Lung (tissue), 12 donors: ENCODE results near the gene CD300A. TPM values are rescaled to one million over a fixed set of nuclear protein-coding genes. Genes with fewer than 3 reads are reported as not detected.
A peak's percentile ranks its signal among the peaks of the same experiment; 100 is the strongest.

Source experiments
- ATAC-seq: fragments of 200-7000 bp; cut with Tn5 transposase; one replicate; pipeline ENCODE4 v1.9.1; 2020; ENCODE audit warnings: moderate number of reproducible peaks; ENCODE audit not compliant: insufficient read depth, low FRiP score
- DNase-seq, 3 donors: peaks; one replicate each; pipeline ENCODE4 v3.0.0-alpha.2; 2013 to 2017
- H3K27ac ChIP-seq, 2 donors: one replicate each; pipeline ENCODE4 v1.5.1; 2013; ENCODE audit warnings: mild to moderate bottlenecking in 2 of 2, moderate library complexity in 2 of 2, control low read depth in 1 of 2, inconsistent platforms in 1 of 2, low read depth in 1 of 2, low read length in 1 of 2
- H3K27me3 ChIP-seq, 3 donors: one replicate each; pipeline ENCODE4 v1.5.1; 2013; ENCODE audit warnings: low read length in 2 of 3; ENCODE audit not compliant: control insufficient read depth in 3 of 3, insufficient read depth in 3 of 3
- H3K36me3 ChIP-seq, 4 donors: one replicate each; pipeline ENCODE4 v1.5.1; 2013; ENCODE audit warnings: low read length in 4 of 4, mild to moderate bottlenecking in 1 of 4, moderate library complexity in 1 of 4; ENCODE audit not compliant: control insufficient read depth in 4 of 4, insufficient read depth in 4 of 4
- H3K4me1 ChIP-seq, 5 donors: one replicate each; pipeline ENCODE4 v1.5.1; 2013; ENCODE audit warnings: low read length in 5 of 5, mild to moderate bottlenecking in 2 of 5, moderate library complexity in 1 of 5; ENCODE audit not compliant: control insufficient read depth in 5 of 5, insufficient read depth in 5 of 5
- H3K4me3 ChIP-seq: one replicate; pipeline ENCODE4 v1.5.1; 2013; ENCODE audit warnings: mild to moderate bottlenecking, control low read depth, moderate library complexity
- H3K9ac ChIP-seq, 2 donors: one replicate each; pipeline ENCODE4 v1.5.1; 2013; ENCODE audit warnings: low read length in 2 of 2, control low read depth in 1 of 2; ENCODE audit not compliant: insufficient read depth in 1 of 2
- H3K9me3 ChIP-seq, 4 donors: one replicate each; pipeline ENCODE4 v1.5.1; 2013; ENCODE audit warnings: low read length in 3 of 4, mild to moderate bottlenecking in 1 of 4, moderate library complexity in 1 of 4; ENCODE audit not compliant: control insufficient read depth in 4 of 4, insufficient read depth in 3 of 4
- WGBS, 2 donors: extraction: QIAGEN DNeasy Blood & Tissue Kit; methylation state at CpG; one replicate each; pipeline ENCODE4 v1.1.7; 2013; 5-methylcytosine and 5-hydroxymethylcytosine counted together
- polyA plus RNA-seq, 2 donors: library from polyadenylated mRNA; stranded (reverse); fragments of 200-250 nt; gene quantifications; one replicate each; pipeline ENCODE4 v1.2.1, GENCODE V29; 2013
- total RNA-seq, 2 donors: library from RNA; depleted of rRNA in 1 of 2; stranded (reverse); fragments of >200 nt in 1 of 2; gene quantifications; one replicate each; pipeline ENCODE4 v1.2.1, GENCODE V29; 2014 to 2021
- TF ChIP-seq, protein P1 (sequence below): IDR thresholded peaks from 2 replicates; pipeline ENCODE4 v1.5.1; 2012; ENCODE audit warnings: mild to moderate bottlenecking; ENCODE audit errors: control extremely low read depth, extremely low read depth
- donor health status: control.
- donor health status: control.
- donor health status: Bipolar disorder and iron deficiency.
- donor health status: healthy.
- donor health status: DM: yes; HTN: yes; CAD: no.

Gene CD300A
- total and polyA plus RNA-seq, 4 donors: 8.0 to 66.3 (median 16.9) TPM

DNA sequence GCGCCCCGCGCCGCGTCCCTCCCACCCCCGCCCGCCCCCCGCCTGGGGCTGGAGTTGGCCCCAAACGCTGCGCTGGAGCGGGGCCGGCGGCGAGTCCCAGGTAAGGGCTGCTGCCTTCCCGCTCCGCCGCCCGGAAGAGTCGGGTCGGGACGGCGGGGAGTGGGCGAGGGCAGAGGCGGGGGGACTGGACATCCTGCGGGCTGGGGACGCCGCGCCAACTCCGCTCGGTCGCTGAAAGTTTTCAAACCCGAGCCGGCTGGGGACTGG, 34.1 kb upstream of the CD300A start:
- DNase-seq (no peak), ATAC-seq (peak; percentile 1)
- peak overlapping the region in 1 of 2 donors; percentile 73 for H3K9ac ChIP-seq
- 1% methylated on average over 23 to 33 of the region's 33 CpGs for WGBS, 2 donors
- H3K27me3 ChIP-seq: no peaks in the 10 kb centered on the region
- H3K36me3 ChIP-seq: no peaks in the 10 kb centered on the region
- H3K27ac ChIP-seq: peak overlapping the region in 1 of 2 donors; percentile 86
- H3K4me1 ChIP-seq: peaks cover 6 to 51% (median 24%) of the 10 kb centered on the region in 5 donors
- TF ChIP-seq, protein P1, sequence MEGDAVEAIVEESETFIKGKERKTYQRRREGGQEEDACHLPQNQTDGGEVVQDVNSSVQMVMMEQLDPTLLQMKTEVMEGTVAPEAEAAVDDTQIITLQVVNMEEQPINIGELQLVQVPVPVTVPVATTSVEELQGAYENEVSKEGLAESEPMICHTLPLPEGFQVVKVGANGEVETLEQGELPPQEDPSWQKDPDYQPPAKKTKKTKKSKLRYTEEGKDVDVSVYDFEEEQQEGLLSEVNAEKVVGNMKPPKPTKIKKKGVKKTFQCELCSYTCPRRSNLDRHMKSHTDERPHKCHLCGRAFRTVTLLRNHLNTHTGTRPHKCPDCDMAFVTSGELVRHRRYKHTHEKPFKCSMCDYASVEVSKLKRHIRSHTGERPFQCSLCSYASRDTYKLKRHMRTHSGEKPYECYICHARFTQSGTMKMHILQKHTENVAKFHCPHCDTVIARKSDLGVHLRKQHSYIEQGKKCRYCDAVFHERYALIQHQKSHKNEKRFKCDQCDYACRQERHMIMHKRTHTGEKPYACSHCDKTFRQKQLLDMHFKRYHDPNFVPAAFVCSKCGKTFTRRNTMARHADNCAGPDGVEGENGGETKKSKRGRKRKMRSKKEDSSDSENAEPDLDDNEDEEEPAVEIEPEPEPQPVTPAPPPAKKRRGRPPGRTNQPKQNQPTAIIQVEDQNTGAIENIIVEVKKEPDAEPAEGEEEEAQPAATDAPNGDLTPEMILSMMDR: no peak
- H3K9me3 ChIP-seq: no peaks in the 10 kb centered on the region
- peak overlapping the region; percentile 46 for H3K4me3 ChIP-seq

DNA sequence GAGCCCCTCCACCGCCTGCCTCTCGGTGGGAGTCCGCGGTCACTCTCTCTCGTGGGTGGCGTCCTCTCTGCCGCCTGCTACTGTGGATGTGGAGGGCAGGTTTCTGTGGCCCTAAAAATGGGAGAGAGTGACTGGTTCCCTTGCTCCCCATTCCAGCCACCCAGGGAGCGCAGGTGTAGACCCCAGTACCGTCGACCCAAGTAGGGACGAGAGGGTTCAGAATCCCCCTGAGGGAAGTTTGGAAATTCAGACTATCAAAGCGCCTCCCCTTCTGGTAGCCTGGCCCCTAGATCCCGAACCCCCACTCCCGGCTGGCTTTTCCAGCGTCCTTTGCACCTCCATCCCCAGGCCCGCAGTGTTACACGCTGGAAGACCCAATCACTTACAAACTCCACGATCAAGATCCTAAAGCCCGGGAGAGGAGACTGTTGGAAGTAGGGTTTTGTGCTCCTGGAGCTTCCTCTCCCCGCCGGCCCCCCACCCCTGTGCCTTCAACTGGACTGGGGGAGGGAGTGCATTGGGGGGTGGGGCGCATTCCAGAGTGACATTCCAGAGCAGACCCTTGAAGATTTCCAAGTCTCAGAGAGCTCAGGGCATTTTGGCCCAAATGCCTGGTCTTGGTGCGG, 33.6 kb upstream of the CD300A start:
- TF ChIP-seq, protein P1: no peak
- H3K4me1 ChIP-seq: peaks cover 6 to 46% (median 19%) of the 10 kb centered on the region in 5 donors
- peaks cover 0 to 3% (median 0%) of the 10 kb centered on the region in 4 donors for H3K36me3 ChIP-seq
- ATAC-seq (no peak), DNase-seq (peak in 2 of 3 donors; percentile 58 to 63)
- H3K9ac ChIP-seq: peak overlapping the region; percentile 73 to 88
- 20 to 24% methylated on average over 23 of the region's 23 CpGs for WGBS, 2 donors
- H3K9me3 ChIP-seq: peaks cover 0 to 5% (median 0%) of the 10 kb centered on the region in 4 donors
- peak overlapping the region; percentile 46 for H3K4me3 ChIP-seq
- H3K27me3 ChIP-seq: no peaks in the 10 kb centered on the region
- H3K27ac ChIP-seq: peak overlapping the region in 1 of 2 donors; percentile 86

DNA sequence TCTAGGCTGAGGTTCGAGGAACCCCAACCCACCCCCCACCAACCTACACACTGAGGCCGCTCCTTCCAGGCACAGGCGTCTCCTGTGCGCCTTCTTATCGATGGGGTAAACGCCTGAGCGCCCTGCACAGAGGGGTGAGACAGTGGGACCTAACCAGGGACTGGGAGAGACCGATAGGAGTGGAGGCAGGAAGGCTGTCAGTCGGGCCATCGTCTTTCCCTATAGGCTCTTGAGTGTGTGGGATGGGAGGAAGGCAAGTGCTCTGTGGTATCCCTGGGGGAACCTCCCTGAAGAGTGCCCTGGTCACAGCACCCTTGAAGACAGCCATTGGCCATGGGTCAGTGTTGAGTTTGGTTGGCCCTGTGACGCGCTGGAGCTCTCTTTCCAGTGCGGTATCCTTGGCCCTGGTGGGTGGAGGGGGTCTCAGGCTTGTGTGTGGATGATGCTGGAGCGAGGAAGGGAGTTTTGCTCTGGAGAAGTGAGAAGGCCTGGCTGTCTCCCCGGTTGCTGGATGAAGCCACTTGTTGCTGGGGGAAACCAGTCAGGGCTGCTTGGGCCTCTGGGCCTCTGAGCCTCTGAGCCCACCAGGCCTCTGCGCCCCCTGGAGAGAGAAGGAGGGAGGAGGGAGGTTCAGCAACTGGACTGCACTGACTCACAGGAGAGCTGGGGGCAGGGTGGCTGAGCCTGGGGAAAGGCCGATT, 32.9 kb upstream of the CD300A start:
- Histone ChIP-seq H3K4me3 (no peak overlapping the region), H3K27ac (peak overlapping the region in 1 of 2 donors; percentile 76), H3K27me3 (no peaks in the 10 kb centered on the region), H3K9ac (peak overlapping the region in 1 of 2 donors; percentile 73), H3K36me3 (peaks cover 0 to 3% (median 0%) of the 10 kb centered on the region in 4 donors), H3K4me1 (peaks cover 6 to 46% (median 19%) of the 10 kb centered on the region in 5 donors), H3K9me3 (peaks cover 0 to 5% (median 0%) of the 10 kb centered on the region in 4 donors)
- DNase-seq (peak; percentile 61 to 69 (median 68)), ATAC-seq (no peak)
- TF ChIP-seq, protein P1: no peak
- 48 to 64% methylated on average over 17 of the region's 17 CpGs for WGBS, 2 donors
